Endothelial cell of umbilical vein (primary cell): ENCODE measurements around the gene STAT4. TPM values are rescaled to one million over a fixed set of nuclear protein-coding genes. Genes with fewer than 3 reads are reported as not detected.

Experiments used
- BruUV-seq: library from RNA; stranded (reverse); fragments of 400-500 nt; replicated peaks from 2 replicates; lab custom pipeline; 2021; lab: Mats Ljungman, UMichigan
- CTCF ChIA-PET: fragments of 300-600, 350-600 bp; sonication (Branson Sonifier 250); formaldehyde crosslinking; loops from one replicate; lab custom pipeline; 2021; ENCODE audit warnings: antibody characterized with exemption, inconsistent platforms; lab: Charles Lee
- POLR2A ChIA-PET: fragments of 300-600, 350-600 bp; sonication (Branson Sonifier 250); formaldehyde crosslinking; loops from one replicate; lab custom pipeline; 2021; ENCODE audit warnings: antibody characterized with exemption, inconsistent platforms; lab: Charles Lee
- DNase-seq: peaks from one replicate; pipeline ENCODE4 v3.0.0-alpha.2; 2011; ENCODE audit warnings: low read depth, low spot score
- FAIRE-seq: peaks from 2 replicates; lab custom pipeline; 2011; peaks lifted over from hg19 to GRCh38; lab: Jason Lieb, UNC
- H2AFZ ChIP-seq: 2 replicates; pipeline ENCODE4 v1.6.0; 2012; ENCODE audit warnings: low read depth, low read length, control low read depth, inconsistent platforms
- H3K27ac ChIP-seq: 2 replicates; pipeline ENCODE4 v1.5.1; 2011; ENCODE audit warnings: low read depth, mild to moderate bottlenecking, control low read depth, low read length, moderate library complexity; ENCODE audit not compliant: insufficient read depth
- H3K27me3 ChIP-seq, 2 experiments: 2 replicates each; pipeline versions ENCODE4 v1.6.0 to v1.6.1; 2011; ENCODE audit warnings: low read length in 2 of 2, mixed read lengths in 1 of 2; ENCODE audit not compliant: control insufficient read depth in 2 of 2, insufficient read depth in 2 of 2
- H3K36me3 ChIP-seq, 2 experiments: 2 replicates in 1 of 2; 3 replicates in 1 of 2; pipeline ENCODE4 v1.5.1; 2011; ENCODE audit warnings: low read length in 2 of 2, mild to moderate bottlenecking in 1 of 2, moderate library complexity in 1 of 2; ENCODE audit not compliant: control insufficient read depth in 2 of 2, insufficient read depth in 2 of 2; ENCODE audit errors: extremely low read depth in 1 of 2
- H3K4me1 ChIP-seq: 3 replicates; pipeline ENCODE4 v1.5.1; 2011; ENCODE audit warnings: mild to moderate bottlenecking, low read length; ENCODE audit not compliant: control insufficient read depth, insufficient read depth; ENCODE audit errors: extremely low read depth
- H3K4me2 ChIP-seq: 2 replicates; pipeline ENCODE4 v1.6.1; 2011; ENCODE audit warnings: low read length, control low read depth, mixed read lengths; ENCODE audit not compliant: insufficient read depth
- H3K4me3 ChIP-seq, 3 experiments: fragments of 200-600 bp in 1 of 3; sonication (generic), shearing (Covaris generic) in 1 of 3; replicated peaks in 1 of 3; 2 replicates each; pipeline ENCODE4 v1.5.1; 2011 to 2016; ENCODE audit warnings: control low read depth in 3 of 3, low read length in 3 of 3, mild to moderate bottlenecking in 2 of 3, inconsistent platforms in 1 of 3, low read depth in 1 of 3, moderate library complexity in 1 of 3; ENCODE audit not compliant: insufficient read depth in 1 of 3
- H3K79me2 ChIP-seq: 2 replicates; pipeline ENCODE4 v1.6.0; 2012; ENCODE audit warnings: low read length, inconsistent platforms; ENCODE audit not compliant: control insufficient read depth, insufficient read depth
- H3K9ac ChIP-seq: replicated peaks from 2 replicates; pipeline ENCODE3; 2011; ENCODE audit warnings: low read length, control low read depth; ENCODE audit not compliant: insufficient read depth; ENCODE audit errors: extremely low read depth
- H3K9me1 ChIP-seq: replicated peaks from 3 replicates; pipeline ENCODE4 v1.6.0; 2011; ENCODE audit warnings: mild to moderate bottlenecking, low read length; ENCODE audit not compliant: control insufficient read depth, insufficient read depth; ENCODE audit errors: extremely low read depth
- H3K9me3 ChIP-seq: replicated peaks from 2 replicates; pipeline ENCODE4 v1.5.1; 2012; ENCODE audit warnings: low read length, inconsistent platforms; ENCODE audit not compliant: control insufficient read depth, insufficient read depth
- H4K20me1 ChIP-seq: replicated peaks from 2 replicates; pipeline ENCODE3; 2011; ENCODE audit warnings: mild to moderate bottlenecking, low read length; ENCODE audit not compliant: control insufficient read depth, insufficient read depth; ENCODE audit errors: extremely low read depth
- CTCF ChIP-seq, 2 donors: IDR thresholded peaks; 1 replicate in 1 of 2; 2 replicates in 1 of 2; pipeline ENCODE4 v1.5.1; 2011; ENCODE audit warnings: low read length in 2 of 2, mild to moderate bottlenecking in 2 of 2, moderate library complexity in 2 of 2, control low read depth in 1 of 2, inconsistent platforms in 1 of 2, low read depth in 1 of 2; ENCODE audit not compliant: insufficient read depth in 1 of 2; ENCODE audit errors: extremely low read depth in 1 of 2
- EZH2 ChIP-seq: IDR thresholded peaks from 2 replicates; pipeline ENCODE4 v1.6.1; 2012; ENCODE audit warnings: borderline replicate concordance, low read depth, mild to moderate bottlenecking, moderate library complexity, low read length, inconsistent platforms; ENCODE audit not compliant: severe bottlenecking
- FOS ChIP-seq: IDR thresholded peaks from 2 replicates; pipeline ENCODE4 v1.6.1; 2011; ENCODE audit warnings: mild to moderate bottlenecking, low read length, moderate library complexity, borderline replicate concordance; ENCODE audit not compliant: insufficient read depth
- GATA2 ChIP-seq: IDR thresholded peaks from 2 replicates; pipeline ENCODE4 v1.7.0; 2011; ENCODE audit warnings: low read depth, mild to moderate bottlenecking, moderate library complexity, mixed read lengths, low read length; ENCODE audit not compliant: insufficient read length, insufficient read depth
- JUN ChIP-seq: IDR thresholded peaks from 2 replicates; pipeline ENCODE4 v1.6.1; 2011; ENCODE audit warnings: borderline replicate concordance, low read depth; ENCODE audit not compliant: insufficient read length, insufficient read depth
- MYC ChIP-seq: IDR thresholded peaks from one replicate; pipeline ENCODE4 v1.6.1; 2011; ENCODE audit warnings: mild to moderate bottlenecking, low read depth, low read length
- POLR2A ChIP-seq: IDR thresholded peaks from 2 replicates; pipeline ENCODE4 v1.6.1; 2012; ENCODE audit warnings: low read depth, mild to moderate bottlenecking, control low read depth, low read length
- POLR2AphosphoS5 ChIP-seq: IDR thresholded peaks from 2 replicates; pipeline ENCODE4 v1.6.1; 2012; ENCODE audit warnings: low read depth, mild to moderate bottlenecking, control low read depth, low read length, moderate library complexity; ENCODE audit not compliant: insufficient read depth
- dilution Hi-C: fragments of 300-500 bp; cut with MboI; formaldehyde crosslinking; loops from one replicate; pipeline ENCODE4 v1.15.0; 2019; ENCODE audit warnings: low sequenced_read_pairs; ENCODE audit not compliant: extremely low pct_ligation_motif_present
- intact Hi-C: fragments of 100-400 bp; cut with micrococcal nuclease; formaldehyde crosslinking; loops from one replicate; pipeline ENCODE4 v1.10.0; 2022
- polyA plus RNA-seq, 4 experiments: library from polyadenylated mRNA; depleted of rRNA in 3 of 4; stranded (reverse) in 3 of 4; unstranded in 1 of 4; fragments of >200 nt; gene quantifications; 2 replicates each; pipeline versions ENCODE4 v1.2.1 to v1.2.3, GENCODE V29; 2011 to 2012; ENCODE audit warnings: missing spikeins in 1 of 4
- total RNA-seq: library from RNA; stranded (reverse); gene quantifications from 2 replicates; pipeline ENCODE4 v1.2.3, GENCODE V29; 2021
- TF ChIP-seq, protein P1 (sequence below): IDR thresholded peaks from 2 replicates; pipeline ENCODE4 v1.6.1; 2011; ENCODE audit not compliant: insufficient read depth, insufficient read length

The STAT4 gene
- total and polyA plus RNA-seq, 2 donors (not counting 3 experiments of a cell fraction or from before 2014, with no cell fraction given): 0.46 to 1.2 TPM

- H4K20me1 ChIP-seq: no peaks in the 10 kb centered on the region
- TF ChIP-seq GATA2 (no peak), CTCF (IDR thresholded peaks at IDR 0.05; ENCODE audit: extremely low read depth in 1 of 2, insufficient read depth in 1 of 2, low read depth in 1 of 2, low read length in 2 of 2) (no peak), EZH2 (no peak), FOS (no peak), JUN (no peak), POLR2A (no peak), POLR2AphosphoS5 (no peak), MYC (no peak)
- TF ChIP-seq, protein P1, sequence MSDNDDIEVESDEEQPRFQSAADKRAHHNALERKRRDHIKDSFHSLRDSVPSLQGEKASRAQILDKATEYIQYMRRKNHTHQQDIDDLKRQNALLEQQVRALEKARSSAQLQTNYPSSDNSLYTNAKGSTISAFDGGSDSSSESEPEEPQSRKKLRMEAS: no peak
- H3K27ac ChIP-seq: no peak overlapping the region
- intact Hi-C loops (no loop called here), dilution Hi-C loops (no loop called here)
- H3K79me2 ChIP-seq: no peaks in the 10 kb centered on the region
- H3K4me1 ChIP-seq: peaks cover 3% of the 10 kb centered on the region
- no peak overlapping the region for H2AFZ ChIP-seq
- peaks cover 21 to 61% of the 10 kb centered on the region in 2 experiments for H3K36me3 ChIP-seq
- H3K4me3 ChIP-seq: no peak overlapping the region
- FAIRE-seq (no peak), DNase-seq (no peak)
- H3K9ac ChIP-seq: no peak overlapping the region
- no peaks in the 10 kb centered on the region for H3K9me1 ChIP-seq
- BruUV-seq: no TSS peak
- no peaks in the 10 kb centered on the region for H3K9me3 ChIP-seq
- POLR2A ChIA-PET: no interaction called here
- no peak overlapping the region for H3K4me2 ChIP-seq
- no peaks in the 10 kb centered on the region for H3K27me3 ChIP-seq
- CTCF ChIA-PET: interaction anchor here (1.2 kb wide), 1 partner anchor 10 kb away, joined by 3 read pairs; no protein-coding TSS in a partner anchor
Measured at GRCh38 chr2:190990132-190990531, 160.7 kb downstream of the STAT4 start.
